GM12878 (cell line): ENCODE data around the gene TLR10. TPM values are rescaled to one million over a fixed set of nuclear protein-coding genes. Genes with fewer than 3 reads are reported as not detected.

ENCODE experiments used
- CHD2 ChIP-seq: IDR thresholded peaks from 2 replicates; pipeline ENCODE4 v1.6.1; 2011; ENCODE audit warnings: low read depth, low read length, improper control_type of control experiment, borderline replicate concordance
- EP300 ChIP-seq, 2 experiments: fragments of 150-350 bp in 1 of 2; IDR thresholded peaks; 2 replicates each; pipeline ENCODE4 v1.6.1; 2011 to 2012; ENCODE audit warnings: low read depth in 2 of 2, low read length in 2 of 2, borderline replicate concordance in 1 of 2, improper control_type of control experiment in 1 of 2, inconsistent platforms in 1 of 2; ENCODE audit not compliant: control insufficient read depth in 1 of 2
- IRF3 ChIP-seq: fragments of 450-650 bp; IDR thresholded peaks from 2 replicates; pipeline ENCODE4 v1.6.1; 2014; ENCODE audit warnings: mild to moderate bottlenecking
- POLR2AphosphoS5 ChIP-seq: IDR thresholded peaks from 2 replicates; pipeline ENCODE4 v1.6.1; 2011; ENCODE audit warnings: mild to moderate bottlenecking, low read length, inconsistent platforms
- RB1 ChIP-seq: fragments of 450-650 bp; formaldehyde crosslinking; IDR thresholded peaks from 2 replicates; pipeline ENCODE4 v1.6.1; 2017; ENCODE audit warnings: mild to moderate bottlenecking, borderline replicate concordance
- RELA ChIP-seq: fragments of 450-650 bp; IDR thresholded peaks from 2 replicates; pipeline ENCODE4 v1.8.0; 2014; ENCODE audit warnings: borderline replicate concordance; ENCODE audit not compliant: partially characterized antibody
- RELB ChIP-seq: fragments of 450-650 bp; IDR thresholded peaks from 2 replicates; pipeline ENCODE4 v1.6.1; 2017; ENCODE audit warnings: low read depth, mild to moderate bottlenecking, moderate library complexity
- RFX5 ChIP-seq: IDR thresholded peaks from 2 replicates; pipeline ENCODE4 v1.6.1; 2011; ENCODE audit warnings: low read depth, low read length, improper control_type of control experiment
- STAT1 ChIP-seq: fragments of 450-650 bp; conservative IDR thresholded peaks from 2 replicates; pipeline ENCODE4 v1.6.1; 2014; ENCODE audit warnings: antibody characterized with exemption, mild to moderate bottlenecking
- TAF1 ChIP-seq: IDR thresholded peaks from 2 replicates; pipeline ENCODE4 v1.6.1; 2011; ENCODE audit warnings: mild to moderate bottlenecking, low read depth, low read length, borderline replicate concordance
- TCF12 ChIP-seq: IDR thresholded peaks from 2 replicates; pipeline ENCODE4 v1.6.1; 2011; ENCODE audit warnings: low read depth, mild to moderate bottlenecking, low read length
- YY1 ChIP-seq: IDR thresholded peaks from 2 replicates; pipeline ENCODE4 v1.6.1; 2011; ENCODE audit warnings: low read depth, mild to moderate bottlenecking, low read length
- polyA plus RNA-seq, 11 experiments: library from polyadenylated mRNA; depleted of rRNA in 4 of 11; unstranded in 6 of 11; stranded (reverse) in 5 of 11; fragments of >200 nt; fragmentation: Nextera tagmentation in 4 of 11; fragmentation: Illumina TruSeq in 1 of 11; extraction: Ambion mirVana in 4 of 11; extraction: Trizol in 1 of 11; gene quantifications; 1 replicate in 1 of 11; 2 replicates in 10 of 11; pipeline versions ENCODE4 v1.2.1 to v1.2.3, GENCODE V29; 2011 to 2016; ENCODE audit warnings: inconsistent platforms in 2 of 11, missing spikeins in 2 of 11, low read depth in 1 of 11
- total RNA-seq, 4 experiments: library from RNA; depleted of rRNA in 3 of 4; stranded (reverse); fragments of >200 nt in 3 of 4; fragmentation: Illumina TruSeq in 1 of 4; extraction: Trizol in 1 of 4; gene quantifications; 2 replicates each; pipeline versions ENCODE4 v1.2.1 to v1.2.3, GENCODE V29; 2013 to 2021
- TF ChIP-seq, protein P1 (sequence below): fragments of 450-650 bp; IDR thresholded peaks from 2 replicates; pipeline ENCODE4 v1.6.1; 2016; ENCODE audit warnings: mild to moderate bottlenecking
- TF ChIP-seq, protein P2 (sequence below): IDR thresholded peaks from 2 replicates; pipeline ENCODE4 v1.6.1; 2012; ENCODE audit warnings: low read length, inconsistent platforms

TLR10 gene
- total and polyA plus RNA-seq, 10 of the 15 experiments (the other 5 are each of a cell fraction or from before 2014, with no cell fraction given) = 31.5 to 149 (median 64.9) TPM

DNA sequence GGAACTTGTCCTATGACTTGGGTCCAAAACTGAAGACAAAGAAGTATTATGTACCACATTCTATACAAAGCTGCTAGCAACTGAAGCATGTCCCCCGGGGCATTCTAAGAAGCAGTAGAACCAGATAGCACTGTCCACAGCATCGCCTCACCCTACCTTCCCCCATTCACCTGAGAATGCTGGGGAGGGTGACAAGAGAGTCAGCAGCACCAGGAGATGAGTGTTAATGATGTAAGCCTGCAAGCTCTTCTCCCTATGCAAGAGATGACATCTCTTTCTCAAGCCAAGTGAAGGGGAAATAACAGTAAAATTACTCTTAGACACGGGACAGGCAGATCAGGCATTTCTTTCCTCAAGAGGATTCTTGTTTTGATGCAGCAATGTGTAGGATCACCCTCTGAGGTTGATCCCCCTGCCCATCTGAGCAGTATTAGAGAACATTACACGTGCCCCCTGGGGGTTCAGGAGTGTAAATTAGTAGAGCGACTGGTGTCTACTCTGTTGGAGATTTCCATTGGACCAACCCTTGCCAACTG lies 35.7 kb upstream of the TLR10 start (continued):
- TF ChIP-seq, protein P1, sequence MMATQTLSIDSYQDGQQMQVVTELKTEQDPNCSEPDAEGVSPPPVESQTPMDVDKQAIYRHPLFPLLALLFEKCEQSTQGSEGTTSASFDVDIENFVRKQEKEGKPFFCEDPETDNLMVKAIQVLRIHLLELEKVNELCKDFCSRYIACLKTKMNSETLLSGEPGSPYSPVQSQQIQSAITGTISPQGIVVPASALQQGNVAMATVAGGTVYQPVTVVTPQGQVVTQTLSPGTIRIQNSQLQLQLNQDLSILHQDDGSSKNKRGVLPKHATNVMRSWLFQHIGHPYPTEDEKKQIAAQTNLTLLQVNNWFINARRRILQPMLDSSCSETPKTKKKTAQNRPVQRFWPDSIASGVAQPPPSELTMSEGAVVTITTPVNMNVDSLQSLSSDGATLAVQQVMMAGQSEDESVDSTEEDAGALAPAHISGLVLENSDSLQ = peak; percentile 22; the same call in 1 of the 2 replicates
- no peak for TF ChIP-seq IRF3
- TF ChIP-seq RELA = peak; percentile 82
- TF ChIP-seq POLR2AphosphoS5 = peak; percentile 39; the same call in 1 of the 2 replicates
- peak; percentile 81 for TF ChIP-seq RELB
- TF ChIP-seq, protein P2, sequence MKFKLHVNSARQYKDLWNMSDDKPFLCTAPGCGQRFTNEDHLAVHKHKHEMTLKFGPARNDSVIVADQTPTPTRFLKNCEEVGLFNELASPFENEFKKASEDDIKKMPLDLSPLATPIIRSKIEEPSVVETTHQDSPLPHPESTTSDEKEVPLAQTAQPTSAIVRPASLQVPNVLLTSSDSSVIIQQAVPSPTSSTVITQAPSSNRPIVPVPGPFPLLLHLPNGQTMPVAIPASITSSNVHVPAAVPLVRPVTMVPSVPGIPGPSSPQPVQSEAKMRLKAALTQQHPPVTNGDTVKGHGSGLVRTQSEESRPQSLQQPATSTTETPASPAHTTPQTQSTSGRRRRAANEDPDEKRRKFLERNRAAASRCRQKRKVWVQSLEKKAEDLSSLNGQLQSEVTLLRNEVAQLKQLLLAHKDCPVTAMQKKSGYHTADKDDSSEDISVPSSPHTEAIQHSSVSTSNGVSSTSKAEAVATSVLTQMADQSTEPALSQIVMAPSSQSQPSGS = peak; percentile 90
- TF ChIP-seq RFX5 = peak; percentile 20; the same call in 1 of the 2 replicates
- TF ChIP-seq TCF12 = 0 out of 2 replicates have a peak, but pooled peaks have one; percentile 42
- TF ChIP-seq YY1 = 0 out of 2 replicates have a peak, but pooled peaks have one; percentile 11
- TF ChIP-seq TAF1 = no peak
- peak; percentile 27; the same call in 1 of the 2 replicates for TF ChIP-seq STAT1
- no peak for TF ChIP-seq RB1
- peak; percentile 94 to 96; a peak in 3 of 4 replicates for TF ChIP-seq EP300 (IDR thresholded peaks at IDR 0.05; ENCODE audit: borderline replicate concordance in 1 of 2, control insufficient read depth in 1 of 2, low read depth in 2 of 2, low read length in 2 of 2)
- peak; percentile 94 for TF ChIP-seq CHD2
